ENCODE results near the gene FRMD1.

Gene FRMD1

GRCh38 chr6:168056892-168057527 is 22.0 kb downstream of the FRMD1 start:
- no peak for DNase-seq (ENCODE audit: low read depth in 1 of 2, low spot score in 1 of 2)

- no peak for DNase-seq (ENCODE audit: low read depth in 1 of 2, low spot score in 1 of 2)
Measured at GRCh38 chr6:168055696-168056489, 23.1 kb downstream of the FRMD1 start.

- DNase-seq (ENCODE audit: low read depth in 1 of 2, low spot score in 1 of 2) = no peak
Measured at GRCh38 chr6:168054765-168055560, 24.0 kb downstream of the FRMD1 start.

GRCh38 chr6:168053957-168054471 is 25.0 kb downstream of the FRMD1 start:
- DNase-seq (ENCODE audit: low read depth in 1 of 2, low spot score in 1 of 2) = no peak

GRCh38 chr6:168053086-168053956 is 25.7 kb downstream of the FRMD1 start:
- DNase-seq (ENCODE audit: low read depth in 1 of 2, low spot score in 1 of 2) = no peak

- no peak for DNase-seq (ENCODE audit: low read depth in 1 of 2, low spot score in 1 of 2)
Measured at GRCh38 chr6:168052291-168052891, 26.6 kb downstream of the FRMD1 start.

- no peak for DNase-seq (ENCODE audit: low read depth in 1 of 2, low spot score in 1 of 2)
Measured at GRCh38 chr6:168051648-168052047, 27.4 kb downstream of the FRMD1 start.

- no peak for DNase-seq (ENCODE audit: low read depth in 1 of 2, low spot score in 1 of 2)
Measured at GRCh38 chr6:168050881-168051586, 28.0 kb downstream of the FRMD1 start.

GRCh38 chr6:168050225-168050880 is 28.7 kb downstream of the FRMD1 start:
- DNase-seq (ENCODE audit: low read depth in 1 of 2, low spot score in 1 of 2) = no peak

- no peak for DNase-seq (ENCODE audit: low read depth in 1 of 2, low spot score in 1 of 2)
Measured at GRCh38 chr6:168049706-168050224, 29.2 kb downstream of the FRMD1 start.

GRCh38 chr6:168049277-168049676 is 29.7 kb downstream of the FRMD1 start:
- no peak for DNase-seq (ENCODE audit: low read depth in 1 of 2, low spot score in 1 of 2)

GRCh38 chr6:168048724-168049025 is 30.3 kb downstream of the FRMD1 start:
- DNase-seq (ENCODE audit: low read depth in 1 of 2, low spot score in 1 of 2) = no peak

- DNase-seq (ENCODE audit: low read depth in 1 of 2, low spot score in 1 of 2) = no peak
Measured at GRCh38 chr6:168047841-168048723, 30.9 kb downstream of the FRMD1 start.

GRCh38 chr6:168046696-168047095 is 32.3 kb downstream of the FRMD1 start:
- no peak for DNase-seq (ENCODE audit: low read depth in 1 of 2, low spot score in 1 of 2)

- DNase-seq (ENCODE audit: low read depth in 1 of 2, low spot score in 1 of 2) = no peak
Measured at GRCh38 chr6:168045706-168046620, 33.0 kb downstream of the FRMD1 start.

GRCh38 chr6:168045141-168045691 is 33.8 kb downstream of the FRMD1 start:
- DNase-seq (ENCODE audit: low read depth in 1 of 2, low spot score in 1 of 2) = no peak

Measured in activated CD4-positive, alpha-beta T cell treated with anti-CD3 and anti-CD28 coated beads, Interleukin-2, amount 50 U/mL, for 24 hours (primary cell).